Small intestine (tissue), 7 donors: ENCODE measurements around the gene SCAF4. TPM values are rescaled to one million over a fixed set of nuclear protein-coding genes. Genes with fewer than 3 reads are reported as not detected.
"Not testable (repeated sequence)": the region's sequence is repeated elsewhere in the genome, so short reads cannot be mapped to it uniquely, and the experiment has no call there.

Experiments
- DNase-seq, 2 donors: peaks; one replicate each; pipeline versions ENCODE4 v3.0.0 to v3.0.0-alpha.2; 2013
- FAIRE-seq: peaks from 2 replicates; lab custom pipeline; 2012; peaks lifted over from hg19 to GRCh38; lab: Jason Lieb, UNC
- H3K27ac ChIP-seq, 3 donors: one replicate each; pipeline ENCODE4 v1.5.1; 2013; ENCODE audit warnings: low read length in 2 of 3, mild to moderate bottlenecking in 2 of 3, control low read depth in 1 of 3, inconsistent platforms in 1 of 3, low read depth in 1 of 3, moderate library complexity in 1 of 3
- H3K27me3 ChIP-seq, 3 donors: one replicate each; pipeline ENCODE4 v1.6.1; 2013; ENCODE audit warnings: low read length in 3 of 3, inconsistent platforms in 1 of 3; ENCODE audit not compliant: control insufficient read depth in 3 of 3, insufficient read depth in 3 of 3
- H3K36me3 ChIP-seq, 3 donors: one replicate each; pipeline ENCODE4 v1.6.1; 2013; ENCODE audit warnings: low read length in 3 of 3, inconsistent platforms in 1 of 3, low read depth in 1 of 3, mild to moderate bottlenecking in 1 of 3, moderate library complexity in 1 of 3; ENCODE audit not compliant: control insufficient read depth in 3 of 3, insufficient read depth in 2 of 3
- H3K4me1 ChIP-seq, 3 donors: one replicate each; pipeline ENCODE4 v1.6.1; 2013; ENCODE audit warnings: low read length in 2 of 3, inconsistent platforms in 1 of 3, low read depth in 1 of 3, mild to moderate bottlenecking in 1 of 3, moderate library complexity in 1 of 3; ENCODE audit not compliant: control insufficient read depth in 3 of 3, insufficient read depth in 2 of 3
- H3K4me3 ChIP-seq, 3 donors: one replicate each; pipeline ENCODE4 v1.5.1; 2013; ENCODE audit warnings: low read length in 3 of 3, control low read depth in 1 of 3, inconsistent platforms in 1 of 3, low read depth in 1 of 3, mild to moderate bottlenecking in 1 of 3, moderate library complexity in 1 of 3
- H3K9me3 ChIP-seq, 2 donors: one replicate each; pipeline ENCODE4 v1.6.1; 2013; ENCODE audit warnings: low read depth in 1 of 2, low read length in 1 of 2; ENCODE audit not compliant: control insufficient read depth in 2 of 2, insufficient read depth in 1 of 2
- WGBS, 3 donors: extraction: QIAGEN DNeasy Blood & Tissue Kit; methylation state at CpG; one replicate each; pipeline ENCODE4 v1.1.7; 2013; 5-methylcytosine and 5-hydroxymethylcytosine counted together
- polyA plus RNA-seq, 4 donors: library from polyadenylated mRNA; stranded (reverse) in 3 of 4; unstranded in 1 of 4; fragments of 200-250 nt in 3 of 4; fragments of 120-200 nt in 1 of 4; gene quantifications; one replicate each; pipeline versions ENCODE4 v1.2.1 to v1.2.3, GENCODE V29; 2013
- donor health status: healthy with polysubstance abuse.
- donor health status: control.
- donor health status: control.
- donor health status: Bipolar disorder and iron deficiency.
- donor health status: healthy.

SCAF4 gene
- polyA plus RNA-seq, 4 donors = 10.0 to 42.7 (median 12.3) TPM

GRCh38 chr21:31634993-31635392 is 96.9 kb downstream of the SCAF4 start:
- Histone ChIP-seq H3K36me3 (no peaks in the 10 kb centered on the region), H3K27me3 (no peaks in the 10 kb centered on the region), H3K4me3 (no peak overlapping the region), H3K4me1 (no peaks in the 10 kb centered on the region), H3K27ac (no peak overlapping the region), H3K9me3 (peaks cover 0 to 12% of the 10 kb centered on the region in 2 donors)
- DNase-seq (no peak), FAIRE-seq (no peak)
- 89 to 99% (median 93%) methylated on average over 3 of the region's 3 CpGs for WGBS, 3 donors

GRCh38 chr21:31631881-31632280 is 100.0 kb downstream of the SCAF4 start:
- FAIRE-seq, H3K27me3 ChIP-seq, H3K36me3 ChIP-seq, DNase-seq, H3K27ac ChIP-seq, H3K4me3 ChIP-seq, H3K4me1 ChIP-seq, H3K9me3 ChIP-seq: not testable (repeated sequence)
- 97 to 100% (median 98%) methylated on average over 6 of the region's 6 CpGs for WGBS, 3 donors

- Histone ChIP-seq H3K4me1 (no peaks in the 10 kb centered on the region), H3K4me3 (no peak overlapping the region), H3K36me3 (no peaks in the 10 kb centered on the region), H3K27ac (peak overlapping the region in 1 of 3 donors; percentile 20), H3K9me3 (no peaks in the 10 kb centered on the region), H3K27me3 (no peaks in the 10 kb centered on the region)
- DNase-seq (peak in 1 of 2 donors; percentile 97), FAIRE-seq (no peak)
- WGBS, 3 donors = 22 to 49% (median 31%) methylated on average over 8 of the region's 8 CpGs
These were observed 101.8 kb downstream of the SCAF4 start for GRCh38 chr21:31629972-31630711.

- no peak overlapping the region for H3K4me3 ChIP-seq
- H3K9me3 ChIP-seq = no peaks in the 10 kb centered on the region
- no peaks in the 10 kb centered on the region for H3K36me3 ChIP-seq
- H3K4me1 ChIP-seq = peaks cover 0 to 2% (median 0%) of the 10 kb centered on the region in 3 donors
- H3K27ac ChIP-seq = no peak overlapping the region
- DNase-seq = no peak
- WGBS, 3 donors = 89 to 92% (median 91%) methylated on average over 11 of the region's 11 CpGs
- H3K27me3 ChIP-seq = no peaks in the 10 kb centered on the region
- FAIRE-seq = no peak
These were observed 106.9 kb downstream of the SCAF4 start for GRCh38 chr21:31624961-31625491.

- 60 to 73% (median 62%) methylated on average over 3 of the region's 3 CpGs for WGBS, 3 donors
- no peak for FAIRE-seq
- H3K36me3 ChIP-seq = no peaks in the 10 kb centered on the region
These were observed 107.7 kb downstream of the SCAF4 start for GRCh38 chr21:31624181-31624580.

GRCh38 chr21:31623664-31624063 is 108.3 kb downstream of the SCAF4 start:
- H3K27ac ChIP-seq = no peak overlapping the region
- no peak overlapping the region for H3K4me3 ChIP-seq
- WGBS, 3 donors = 86 to 89% (median 87%) methylated on average over 6 of the region's 6 CpGs
- peaks cover 0 to 3% of the 10 kb centered on the region in 2 donors for H3K9me3 ChIP-seq
- peaks cover 0 to 2% (median 0%) of the 10 kb centered on the region in 3 donors for H3K4me1 ChIP-seq
- DNase-seq (no peak), FAIRE-seq (no peak)
- no peaks in the 10 kb centered on the region for H3K27me3 ChIP-seq
- no peaks in the 10 kb centered on the region for H3K36me3 ChIP-seq

More at GRCh38 chr21:31624181-31624580, 107.7 kb downstream of the SCAF4 start:
- Histone ChIP-seq H3K27me3 (no peaks in the 10 kb centered on the region), H3K4me1 (peaks cover 0 to 2% (median 0%) of the 10 kb centered on the region in 3 donors), H3K27ac (no peak overlapping the region), H3K9me3 (peaks cover 0 to 1% of the 10 kb centered on the region in 2 donors), H3K4me3 (no peak overlapping the region)
- no peak for DNase-seq

GRCh38 chr21:31622397-31622796 is 109.5 kb downstream of the SCAF4 start:
- H3K4me1 ChIP-seq = peaks cover 0 to 2% (median 0%) of the 10 kb centered on the region in 3 donors
- WGBS, 3 donors = 53 to 80% (median 68%) methylated on average over 3 of the region's 3 CpGs
- DNase-seq = no peak

More at GRCh38 chr21:31622397-31622796, 109.5 kb downstream of the SCAF4 start:
- Histone ChIP-seq H3K27me3 (no peaks in the 10 kb centered on the region), H3K27ac (no peak overlapping the region), H3K9me3 (peaks cover 0 to 3% of the 10 kb centered on the region in 2 donors), H3K36me3 (no peaks in the 10 kb centered on the region), H3K4me3 (no peak overlapping the region)
- no peak for FAIRE-seq
